ENCODE data around the gene ACSS1.

ACSS1 gene

DNA sequence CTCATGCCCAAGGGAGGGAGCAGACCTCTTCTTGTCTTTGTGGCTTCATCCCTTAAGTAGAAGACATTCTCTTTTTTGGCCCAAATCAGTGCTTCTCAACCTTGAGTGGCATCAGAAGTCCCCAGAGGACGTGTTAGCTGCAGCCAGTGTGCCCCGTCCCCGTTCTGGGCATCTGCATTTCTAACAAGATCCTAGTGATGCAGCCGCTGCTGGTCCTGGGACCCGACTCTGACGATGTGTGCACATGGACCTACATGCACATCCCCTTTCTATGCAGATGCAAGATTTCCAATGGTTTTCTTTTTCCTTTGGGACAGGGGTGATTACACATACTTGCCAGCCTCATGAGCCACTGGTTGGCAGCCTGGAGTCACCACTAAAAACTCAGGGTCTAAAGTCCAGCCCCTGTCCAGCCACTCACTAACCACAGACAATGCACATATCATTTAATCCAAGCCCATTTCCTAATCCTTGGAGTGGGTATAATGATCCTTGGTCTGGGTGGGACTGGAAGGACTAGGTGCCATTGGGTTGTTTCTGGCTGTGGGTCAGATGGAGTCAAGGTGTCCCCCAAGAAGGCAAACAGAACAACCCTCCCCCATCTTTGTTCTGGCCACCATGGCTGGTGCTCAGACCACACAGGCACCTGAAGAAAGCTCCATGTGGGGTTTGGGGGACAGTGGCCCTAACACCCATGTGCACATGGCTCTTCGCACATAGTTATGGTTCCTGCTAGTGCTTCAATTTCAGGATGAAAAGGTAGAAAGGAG, 6.4 kb downstream of the ACSS1 start:
- H3K9me3 ChIP-seq (ENCODE audit: control insufficient read depth, insufficient read depth, low read length) = no peaks in the 10 kb centered on the region
- peaks cover 2% of the 10 kb centered on the region; the same call in 1 of the 2 replicates for H3K4me1 ChIP-seq (ENCODE audit: control insufficient read depth, insufficient read depth, low read length)
- H3K36me3 ChIP-seq (ENCODE audit: control insufficient read depth, insufficient read depth, low read length) = no peaks in the 10 kb centered on the region
- DNase-seq (ENCODE audit: low read depth, low spot score) = no peak
- peaks cover 2% of the 10 kb centered on the region; the same call in 1 of the 2 replicates for H3K27me3 ChIP-seq (ENCODE audit: control insufficient read depth, insufficient read depth, low read length)
- H3K27ac ChIP-seq (ENCODE audit: low read length) = no peak overlapping the region
- no peak overlapping the region for H3K4me3 ChIP-seq (ENCODE audit: low read length)
- WGBS (ENCODE audit: insufficient coverage, insufficient read length) = no CpG with 5 or more reads among the region's 7 CpGs

DNA sequence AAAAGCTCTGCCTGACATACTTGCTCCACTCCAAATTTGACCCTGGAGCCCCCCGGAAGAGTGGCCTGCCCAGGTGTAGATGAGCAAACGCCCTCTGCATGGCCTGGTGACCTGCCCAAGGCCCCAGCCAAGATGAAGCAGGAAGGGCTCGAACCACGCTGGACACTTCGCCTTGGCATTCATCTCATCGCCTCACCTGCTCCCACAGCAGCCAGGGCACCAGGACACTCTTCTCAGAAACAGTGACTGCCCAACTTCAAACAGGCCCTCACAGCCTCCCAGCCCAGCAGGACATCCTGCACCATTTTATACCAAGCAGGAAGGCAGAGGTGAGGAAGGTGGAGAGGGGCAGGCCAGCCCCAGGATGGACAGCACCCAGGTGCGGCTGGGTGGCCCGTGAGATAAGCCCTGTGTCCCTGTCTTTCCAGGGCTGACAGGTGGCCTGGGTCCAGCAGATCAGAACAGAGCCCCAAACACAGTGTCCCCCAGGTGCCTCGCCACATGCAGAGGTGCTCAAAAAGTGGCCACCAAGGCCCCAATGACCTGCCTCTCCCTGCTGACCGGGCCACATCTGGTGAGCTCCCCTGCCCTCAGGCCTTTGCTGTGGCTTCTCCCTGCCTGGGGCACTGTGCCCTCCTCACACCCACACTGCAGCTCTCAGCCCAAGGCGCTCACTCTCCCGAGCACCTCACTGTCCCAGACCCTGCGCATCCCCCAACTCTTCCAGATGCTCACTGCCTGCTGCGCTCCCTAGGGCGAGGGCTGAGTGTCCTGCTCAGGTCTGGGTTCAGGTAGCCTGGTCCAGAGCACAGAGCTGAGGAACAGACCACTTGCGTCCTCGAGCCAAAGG, 7.2 kb downstream of the ACSS1 start:
- Histone ChIP-seq H3K36me3 (ENCODE audit: control insufficient read depth, insufficient read depth, low read length) (no peaks in the 10 kb centered on the region), H3K27ac (ENCODE audit: low read length) (no peak overlapping the region), H3K4me1 (ENCODE audit: control insufficient read depth, insufficient read depth, low read length) (peaks cover 2% of the 10 kb centered on the region; the same call in 1 of the 2 replicates), H3K4me3 (ENCODE audit: low read length) (no peak overlapping the region), H3K27me3 (ENCODE audit: control insufficient read depth, insufficient read depth, low read length) (no peaks in the 10 kb centered on the region; the same call in 1 of the 2 replicates), H3K9me3 (ENCODE audit: control insufficient read depth, insufficient read depth, low read length) (no peaks in the 10 kb centered on the region)
- no CpG with 5 or more reads among the region's 17 CpGs for WGBS (ENCODE audit: insufficient coverage, insufficient read length)
- DNase-seq (ENCODE audit: low read depth, low spot score) = no peak

DNA sequence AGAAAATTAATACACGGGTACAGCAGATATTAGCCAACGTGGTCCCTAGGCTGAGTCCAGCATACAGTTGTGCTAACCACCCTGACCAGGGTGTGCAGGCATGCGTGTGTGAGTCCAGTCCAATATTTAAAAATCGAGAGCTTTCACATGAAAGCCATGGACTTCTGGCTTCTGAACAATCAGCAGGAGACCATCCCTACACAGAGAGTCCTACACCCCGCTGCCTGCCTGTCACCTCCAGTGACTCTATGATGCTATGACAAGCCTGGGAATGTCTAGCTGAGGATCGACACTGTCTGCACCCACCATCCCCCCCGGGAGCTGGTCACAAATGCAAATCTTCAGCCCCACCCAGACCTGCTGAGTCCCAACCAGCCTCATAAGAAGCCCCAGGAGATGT, 7.9 kb downstream of the ACSS1 start:
- WGBS (ENCODE audit: insufficient coverage, insufficient read length) = no CpG with 5 or more reads among the region's 7 CpGs
- Histone ChIP-seq H3K27me3 (ENCODE audit: control insufficient read depth, insufficient read depth, low read length) (no peaks in the 10 kb centered on the region), H3K9me3 (ENCODE audit: control insufficient read depth, insufficient read depth, low read length) (no peaks in the 10 kb centered on the region), H3K27ac (ENCODE audit: low read length) (no peak overlapping the region), H3K4me3 (ENCODE audit: low read length) (no peak overlapping the region), H3K4me1 (ENCODE audit: control insufficient read depth, insufficient read depth, low read length) (peaks cover 2% of the 10 kb centered on the region), H3K36me3 (ENCODE audit: control insufficient read depth, insufficient read depth, low read length) (no peaks in the 10 kb centered on the region)
- no peak for DNase-seq (ENCODE audit: low read depth, low spot score)

GRCh38 chr20:25049261-25050060, 8.5 kb downstream of the ACSS1 start:
- WGBS (ENCODE audit: insufficient coverage, insufficient read length) = no CpG with 5 or more reads among the region's 16 CpGs
- Histone ChIP-seq H3K27me3 (ENCODE audit: control insufficient read depth, insufficient read depth, low read length) (no peaks in the 10 kb centered on the region), H3K9me3 (ENCODE audit: control insufficient read depth, insufficient read depth, low read length) (no peaks in the 10 kb centered on the region), H3K4me3 (ENCODE audit: low read length) (no peak overlapping the region), H3K27ac (ENCODE audit: low read length) (no peak overlapping the region), H3K36me3 (ENCODE audit: control insufficient read depth, insufficient read depth, low read length) (no peaks in the 10 kb centered on the region), H3K4me1 (ENCODE audit: control insufficient read depth, insufficient read depth, low read length) (peaks cover 2% of the 10 kb centered on the region)
- no peak for DNase-seq (ENCODE audit: low read depth, low spot score)

DNA sequence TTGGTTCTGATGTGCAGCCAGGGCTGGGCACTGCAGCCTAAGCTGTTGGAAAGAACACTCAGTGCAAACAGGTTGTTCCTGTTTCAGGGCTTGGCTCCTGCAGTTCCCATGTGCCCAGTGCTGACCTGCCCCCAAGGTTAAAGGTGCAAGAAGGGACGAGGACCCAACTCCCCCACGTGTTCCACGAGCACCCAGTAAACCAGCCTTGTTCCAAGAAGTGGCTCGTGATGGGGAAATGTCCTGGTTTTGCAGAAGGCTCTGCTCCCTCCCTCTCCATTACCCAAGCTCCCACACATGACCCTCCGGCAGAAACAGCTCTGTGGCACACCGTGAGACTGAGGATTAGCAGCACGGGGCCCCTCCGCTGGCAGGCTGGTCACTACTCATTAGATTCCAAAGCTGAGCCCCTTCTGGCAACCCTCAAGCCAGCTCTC, 9.4 kb downstream of the ACSS1 start:
- Histone ChIP-seq H3K27ac (ENCODE audit: low read length) (no peak overlapping the region), H3K4me1 (ENCODE audit: control insufficient read depth, insufficient read depth, low read length) (peaks cover 2% of the 10 kb centered on the region), H3K27me3 (ENCODE audit: control insufficient read depth, insufficient read depth, low read length) (no peaks in the 10 kb centered on the region), H3K36me3 (ENCODE audit: control insufficient read depth, insufficient read depth, low read length) (no peaks in the 10 kb centered on the region), H3K4me3 (ENCODE audit: low read length) (no peak overlapping the region), H3K9me3 (ENCODE audit: control insufficient read depth, insufficient read depth, low read length) (no peaks in the 10 kb centered on the region)
- WGBS (ENCODE audit: insufficient coverage, insufficient read length) = no CpG with 5 or more reads among the region's 8 CpGs
- no peak for DNase-seq (ENCODE audit: low read depth, low spot score)

DNA sequence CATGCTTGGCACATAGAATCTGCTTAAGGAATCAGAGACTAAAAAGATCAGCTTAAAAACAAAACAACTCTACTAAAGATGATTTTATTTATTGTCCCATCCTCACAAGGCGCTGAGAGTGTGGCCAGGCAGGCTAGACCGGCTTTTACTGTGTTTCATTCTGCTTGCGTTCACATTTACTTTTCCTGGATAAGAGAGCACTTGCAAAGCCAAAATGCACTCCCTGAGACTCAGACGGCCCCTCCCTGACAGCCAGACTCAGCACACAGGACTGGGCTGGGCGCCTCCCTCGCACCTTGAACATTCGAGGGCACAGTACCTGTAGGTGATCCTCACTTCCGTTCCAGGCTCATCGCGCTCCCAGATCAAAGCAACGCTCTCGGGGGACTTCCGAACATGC, 10.2 kb downstream of the ACSS1 start:
- no CpG with 5 or more reads among the region's 13 CpGs for WGBS (ENCODE audit: insufficient coverage, insufficient read length)
- H3K4me1 ChIP-seq (ENCODE audit: control insufficient read depth, insufficient read depth, low read length) = peaks cover 2% of the 10 kb centered on the region
- H3K27me3 ChIP-seq (ENCODE audit: control insufficient read depth, insufficient read depth, low read length) = no peaks in the 10 kb centered on the region

DNA sequence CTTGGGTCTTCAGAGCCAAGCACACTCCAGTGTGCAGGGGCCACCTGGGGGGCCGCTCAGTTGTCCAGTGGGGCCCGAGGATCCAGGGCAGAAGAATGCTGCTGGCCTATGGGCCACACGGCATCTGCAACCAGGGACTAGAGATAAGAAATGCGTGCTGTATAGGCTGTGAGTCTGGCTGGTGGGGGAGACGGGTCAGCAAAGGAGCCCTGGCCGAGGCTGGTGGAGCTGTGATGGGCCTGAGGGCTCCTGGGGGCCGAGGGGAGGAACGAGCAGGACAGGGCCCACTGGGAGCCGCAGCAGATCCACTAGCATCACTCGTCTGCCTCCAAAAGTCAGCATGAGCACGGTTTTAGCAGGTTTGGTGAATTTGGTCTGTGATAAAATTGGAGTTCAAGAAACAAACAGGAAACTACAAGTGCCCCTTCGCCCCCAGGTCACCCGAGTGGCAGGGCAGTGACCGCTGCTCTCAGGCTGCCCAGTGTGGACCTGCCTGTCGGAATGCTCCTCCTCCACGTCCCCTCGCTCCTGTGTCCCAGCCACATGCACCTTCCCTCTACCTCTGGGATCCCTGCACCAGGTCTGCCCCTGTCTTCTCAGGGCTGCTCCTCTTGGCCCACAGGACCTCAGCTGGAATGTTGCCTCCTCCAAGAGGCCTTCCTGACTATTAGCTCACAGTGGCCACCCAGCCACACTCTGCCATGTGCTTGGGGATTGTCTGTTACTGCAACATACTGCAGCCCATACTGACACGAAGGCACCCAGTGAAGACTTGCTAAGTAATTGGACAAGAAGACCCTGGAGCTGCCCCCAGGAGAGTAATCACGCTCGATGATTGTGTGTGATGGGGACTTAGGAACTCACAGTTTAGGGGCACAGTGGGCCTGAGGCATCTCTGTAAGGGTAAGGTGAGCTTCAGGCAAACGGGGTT, 10.9 kb downstream of the ACSS1 start:
- H3K9me3 ChIP-seq (ENCODE audit: control insufficient read depth, insufficient read depth, low read length) = no peaks in the 10 kb centered on the region
- no peak overlapping the region for H3K27ac ChIP-seq (ENCODE audit: low read length)
- no peak overlapping the region for H3K4me3 ChIP-seq (ENCODE audit: low read length)
- WGBS (ENCODE audit: insufficient coverage, insufficient read length) = no CpG with 5 or more reads among the region's 21 CpGs
- no peaks in the 10 kb centered on the region for H3K36me3 ChIP-seq (ENCODE audit: control insufficient read depth, insufficient read depth, low read length)
- H3K27me3 ChIP-seq (ENCODE audit: control insufficient read depth, insufficient read depth, low read length) = no peaks in the 10 kb centered on the region
- H3K4me1 ChIP-seq (ENCODE audit: control insufficient read depth, insufficient read depth, low read length) = no peaks in the 10 kb centered on the region; the same call in 1 of the 2 replicates
- DNase-seq (ENCODE audit: low read depth, low spot score) = no peak

More for the DNA sequence above, 10.2 kb downstream of the ACSS1 start:
- no peak for DNase-seq (ENCODE audit: low read depth, low spot score)
- Histone ChIP-seq H3K4me3 (ENCODE audit: low read length) (no peak overlapping the region), H3K9me3 (ENCODE audit: control insufficient read depth, insufficient read depth, low read length) (no peaks in the 10 kb centered on the region), H3K36me3 (ENCODE audit: control insufficient read depth, insufficient read depth, low read length) (no peaks in the 10 kb centered on the region), H3K27ac (ENCODE audit: low read length) (no peak overlapping the region)

GRCh38 chr20:25046181-25046641, 11.7 kb downstream of the ACSS1 start:
- Histone ChIP-seq H3K4me3 (ENCODE audit: low read length) (no peak overlapping the region), H3K4me1 (ENCODE audit: control insufficient read depth, insufficient read depth, low read length) (no peaks in the 10 kb centered on the region; the same call in 1 of the 2 replicates), H3K36me3 (ENCODE audit: control insufficient read depth, insufficient read depth, low read length) (no peaks in the 10 kb centered on the region), H3K27ac (ENCODE audit: low read length) (no peak overlapping the region), H3K27me3 (ENCODE audit: control insufficient read depth, insufficient read depth, low read length) (no peaks in the 10 kb centered on the region), H3K9me3 (ENCODE audit: control insufficient read depth, insufficient read depth, low read length) (no peaks in the 10 kb centered on the region)
- WGBS (ENCODE audit: insufficient coverage, insufficient read length) = no CpG with 5 or more reads among the region's 14 CpGs
- DNase-seq (ENCODE audit: low read depth, low spot score) = no peak

GRCh38 chr20:25045343-25045712, 12.6 kb downstream of the ACSS1 start:
- H3K36me3 ChIP-seq (ENCODE audit: control insufficient read depth, insufficient read depth, low read length) = no peaks in the 10 kb centered on the region
- H3K27me3 ChIP-seq (ENCODE audit: control insufficient read depth, insufficient read depth, low read length) = no peaks in the 10 kb centered on the region
- no peaks in the 10 kb centered on the region; the same call in 1 of the 2 replicates for H3K4me1 ChIP-seq (ENCODE audit: control insufficient read depth, insufficient read depth, low read length)
- WGBS (ENCODE audit: insufficient coverage, insufficient read length) = no CpG with 5 or more reads among the region's 9 CpGs
- no peak for DNase-seq (ENCODE audit: low read depth, low spot score)
- no peaks in the 10 kb centered on the region for H3K9me3 ChIP-seq (ENCODE audit: control insufficient read depth, insufficient read depth, low read length)
- H3K4me3 ChIP-seq (ENCODE audit: low read length) = no peak overlapping the region
- no peak overlapping the region for H3K27ac ChIP-seq (ENCODE audit: low read length)

Measured in iPS DF 6.9 (cell line).